Uterus (tissue), 2 donors: ENCODE measurements around the gene SLC6A8.

Source experiments
- POLR2A ChIP-seq, 2 donors: fragments of 450-650 bp; IDR thresholded peaks; one replicate each; pipeline ENCODE4 v1.6.1; 2016; ENCODE audit warnings: antibody characterized with exemption in 2 of 2, mild to moderate bottlenecking in 1 of 2, moderate library complexity in 1 of 2
- TF ChIP-seq, protein P1 (sequence below), 4 experiments: fragments of 200-600 bp in 2 of 4; fragments of 450-650 bp in 2 of 4; sonication (generic) in 2 of 4; IDR thresholded peaks; one replicate each; pipeline ENCODE4 v1.5.1; 2016 to 2019; ENCODE audit warnings: antibody characterized with exemption in 4 of 4, mild to moderate bottlenecking in 2 of 4, moderate library complexity in 1 of 4

DNA sequence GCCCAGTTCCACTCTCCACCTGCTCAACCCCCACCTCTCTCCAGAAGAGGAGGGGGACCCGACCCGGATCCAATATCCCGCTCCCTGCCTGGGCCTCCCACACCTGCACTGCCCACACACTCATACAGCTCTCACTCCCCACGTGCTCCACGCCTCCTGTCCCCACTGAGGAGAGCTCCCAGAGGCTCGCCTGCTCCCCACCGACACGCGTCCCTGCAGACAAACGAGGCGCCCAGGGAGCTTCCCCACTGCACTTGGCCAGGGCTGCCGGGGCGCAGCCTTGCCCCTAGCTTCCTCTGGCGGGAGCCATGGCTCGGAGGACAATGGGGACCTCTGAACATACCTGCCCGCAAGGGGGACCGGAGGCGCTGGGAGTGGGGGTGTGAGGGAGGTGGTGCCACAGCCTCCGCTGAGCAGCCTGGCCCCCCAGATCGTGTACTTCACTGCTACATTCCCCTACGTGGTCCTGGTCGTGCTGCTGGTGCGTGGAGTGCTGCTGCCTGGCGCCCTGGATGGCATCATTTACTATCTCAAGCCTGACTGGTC lies 5.0 kb downstream of the SLC6A8 start:
- TF ChIP-seq, protein P1, sequence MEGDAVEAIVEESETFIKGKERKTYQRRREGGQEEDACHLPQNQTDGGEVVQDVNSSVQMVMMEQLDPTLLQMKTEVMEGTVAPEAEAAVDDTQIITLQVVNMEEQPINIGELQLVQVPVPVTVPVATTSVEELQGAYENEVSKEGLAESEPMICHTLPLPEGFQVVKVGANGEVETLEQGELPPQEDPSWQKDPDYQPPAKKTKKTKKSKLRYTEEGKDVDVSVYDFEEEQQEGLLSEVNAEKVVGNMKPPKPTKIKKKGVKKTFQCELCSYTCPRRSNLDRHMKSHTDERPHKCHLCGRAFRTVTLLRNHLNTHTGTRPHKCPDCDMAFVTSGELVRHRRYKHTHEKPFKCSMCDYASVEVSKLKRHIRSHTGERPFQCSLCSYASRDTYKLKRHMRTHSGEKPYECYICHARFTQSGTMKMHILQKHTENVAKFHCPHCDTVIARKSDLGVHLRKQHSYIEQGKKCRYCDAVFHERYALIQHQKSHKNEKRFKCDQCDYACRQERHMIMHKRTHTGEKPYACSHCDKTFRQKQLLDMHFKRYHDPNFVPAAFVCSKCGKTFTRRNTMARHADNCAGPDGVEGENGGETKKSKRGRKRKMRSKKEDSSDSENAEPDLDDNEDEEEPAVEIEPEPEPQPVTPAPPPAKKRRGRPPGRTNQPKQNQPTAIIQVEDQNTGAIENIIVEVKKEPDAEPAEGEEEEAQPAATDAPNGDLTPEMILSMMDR (IDR thresholded peaks at IDR 0.05), result no peak
- no peak for TF ChIP-seq POLR2A (IDR thresholded peaks at IDR 0.05)
